H1 (cell line): ENCODE measurements around the gene EPN3.

ENCODE experiments used
- CHD1 ChIP-seq: IDR thresholded peaks from 2 replicates; pipeline ENCODE4 v1.6.1; 2012; ENCODE audit warnings: low read depth, low read length, improper control_type of control experiment
- CREB1 ChIP-seq: IDR thresholded peaks from 2 replicates; pipeline ENCODE4 v1.6.1; 2012; ENCODE audit warnings: inconsistent platforms
- EGR1 ChIP-seq: IDR thresholded peaks from 2 replicates; pipeline ENCODE4 v1.6.1; 2011; ENCODE audit warnings: low read depth, low read length, borderline replicate concordance
- NRF1 ChIP-seq: IDR thresholded peaks from 2 replicates; pipeline ENCODE4 v1.6.1; 2011; ENCODE audit warnings: mild to moderate bottlenecking, low read depth, low read length, improper control_type of control experiment
- POLR2A ChIP-seq, 2 experiments: IDR thresholded peaks; 1 replicate in 1 of 2; 2 replicates in 1 of 2; pipeline ENCODE4 v1.6.1; 2011; ENCODE audit warnings: low read depth in 2 of 2, low read length in 2 of 2, mild to moderate bottlenecking in 2 of 2; ENCODE audit errors: control extremely low read depth in 1 of 2
- POU5F1 ChIP-seq: IDR thresholded peaks from 2 replicates; pipeline ENCODE4 v1.6.1; 2011; ENCODE audit warnings: low read depth, mild to moderate bottlenecking, low read length, moderate library complexity
- RAD21 ChIP-seq, 2 experiments: IDR thresholded peaks in 1 of 2; conservative IDR thresholded peaks in 1 of 2; 2 replicates each; pipeline ENCODE4 v1.6.1; 2011; ENCODE audit warnings: low read depth in 2 of 2, low read length in 2 of 2, improper control_type of control experiment in 1 of 2, inconsistent platforms in 1 of 2, mild to moderate bottlenecking in 1 of 2, moderate library complexity in 1 of 2
- RNF2 ChIP-seq: fragments of 200-900, 300-1000 bp; sonication (generic); IDR thresholded peaks from 2 replicates; pipeline ENCODE4 v1.7.1; 2016; ENCODE audit warnings: borderline replicate concordance, low read depth, mild to moderate bottlenecking, antibody characterized with exemption, low read length; ENCODE audit not compliant: poor library complexity, severe bottlenecking; ENCODE audit errors: missing control alignments
- SIRT6 ChIP-seq: IDR thresholded peaks from one replicate; pipeline ENCODE4 v1.7.1; 2012; ENCODE audit warnings: low read length, inconsistent platforms
- SP2 ChIP-seq: IDR thresholded peaks from 2 replicates; pipeline ENCODE4 v1.6.1; 2012; ENCODE audit warnings: mild to moderate bottlenecking, low read length, inconsistent platforms
- YY1 ChIP-seq: IDR thresholded peaks from 2 replicates; pipeline ENCODE4 v1.6.1; 2011; ENCODE audit warnings: low read depth, mild to moderate bottlenecking, low read length
- TF ChIP-seq, protein P1 (sequence below), 3 experiments: IDR thresholded peaks; 1 replicate in 2 of 3; 2 replicates in 1 of 3; pipeline versions ENCODE4 v1.5.1 to v1.6.1; 2011; ENCODE audit warnings: low read length in 3 of 3, mild to moderate bottlenecking in 3 of 3, inconsistent platforms in 2 of 3, low read depth in 1 of 3, moderate library complexity in 1 of 3; ENCODE audit not compliant: insufficient read depth in 1 of 3; ENCODE audit errors: control extremely low read depth in 1 of 3
- TF ChIP-seq, protein P2 (sequence below): IDR thresholded peaks from 2 replicates; pipeline ENCODE4 v1.6.1; 2011; ENCODE audit warnings: low read depth, mild to moderate bottlenecking, low read length; ENCODE audit not compliant: insufficient read depth
- TF ChIP-seq, protein P3 (sequence below): IDR thresholded peaks from 2 replicates; pipeline ENCODE4 v1.6.1; 2012; ENCODE audit warnings: low read length, inconsistent platforms

DNA sequence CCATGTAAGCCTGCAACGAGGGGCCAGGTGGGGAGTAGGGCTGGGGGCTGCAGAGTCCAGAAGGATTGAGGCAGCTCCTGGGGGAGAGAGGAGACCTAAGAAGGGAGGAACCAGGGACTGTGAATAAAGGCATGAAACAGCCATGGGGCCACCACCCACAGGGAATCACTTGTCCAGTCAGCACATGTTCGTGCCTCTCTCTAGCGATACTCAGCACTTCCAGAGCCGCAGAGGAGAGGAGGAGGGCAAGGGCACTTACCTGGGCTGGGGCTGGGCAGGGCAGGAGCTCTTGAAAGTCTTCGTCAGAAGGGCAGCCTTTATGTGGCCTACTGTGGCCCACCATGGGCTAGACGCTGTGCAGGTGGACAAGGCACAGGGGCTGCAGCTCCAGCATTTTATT lies 52.2 kb downstream of the EPN3 start:
- no peak for TF ChIP-seq EGR1
- TF ChIP-seq, protein P1, sequence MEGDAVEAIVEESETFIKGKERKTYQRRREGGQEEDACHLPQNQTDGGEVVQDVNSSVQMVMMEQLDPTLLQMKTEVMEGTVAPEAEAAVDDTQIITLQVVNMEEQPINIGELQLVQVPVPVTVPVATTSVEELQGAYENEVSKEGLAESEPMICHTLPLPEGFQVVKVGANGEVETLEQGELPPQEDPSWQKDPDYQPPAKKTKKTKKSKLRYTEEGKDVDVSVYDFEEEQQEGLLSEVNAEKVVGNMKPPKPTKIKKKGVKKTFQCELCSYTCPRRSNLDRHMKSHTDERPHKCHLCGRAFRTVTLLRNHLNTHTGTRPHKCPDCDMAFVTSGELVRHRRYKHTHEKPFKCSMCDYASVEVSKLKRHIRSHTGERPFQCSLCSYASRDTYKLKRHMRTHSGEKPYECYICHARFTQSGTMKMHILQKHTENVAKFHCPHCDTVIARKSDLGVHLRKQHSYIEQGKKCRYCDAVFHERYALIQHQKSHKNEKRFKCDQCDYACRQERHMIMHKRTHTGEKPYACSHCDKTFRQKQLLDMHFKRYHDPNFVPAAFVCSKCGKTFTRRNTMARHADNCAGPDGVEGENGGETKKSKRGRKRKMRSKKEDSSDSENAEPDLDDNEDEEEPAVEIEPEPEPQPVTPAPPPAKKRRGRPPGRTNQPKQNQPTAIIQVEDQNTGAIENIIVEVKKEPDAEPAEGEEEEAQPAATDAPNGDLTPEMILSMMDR (IDR thresholded peaks at IDR 0.05; ENCODE audit: control extremely low read depth in 1 of 3, insufficient read depth in 1 of 3, low read depth in 1 of 3, low read length in 3 of 3): no peak
- TF ChIP-seq, protein P2, sequence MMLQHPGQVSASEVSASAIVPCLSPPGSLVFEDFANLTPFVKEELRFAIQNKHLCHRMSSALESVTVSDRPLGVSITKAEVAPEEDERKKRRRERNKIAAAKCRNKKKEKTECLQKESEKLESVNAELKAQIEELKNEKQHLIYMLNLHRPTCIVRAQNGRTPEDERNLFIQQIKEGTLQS: no peak
- TF ChIP-seq POU5F1: no peak
- no peak for TF ChIP-seq SP2
- no peak for TF ChIP-seq CREB1
- no peak for TF ChIP-seq POLR2A (IDR thresholded peaks at IDR 0.05; ENCODE audit: control extremely low read depth in 1 of 2, low read depth in 2 of 2, low read length in 2 of 2)
- TF ChIP-seq CHD1: no peak
- TF ChIP-seq RAD21 (IDR thresholded peaks at IDR 0.05 in 1 of 2, conservative IDR thresholded peaks at IDR 0.05 in 1 of 2; ENCODE audit: low read depth in 2 of 2, low read length in 2 of 2): no peak
- no peak for TF ChIP-seq SIRT6
- TF ChIP-seq YY1: no peak
- TF ChIP-seq, protein P3, sequence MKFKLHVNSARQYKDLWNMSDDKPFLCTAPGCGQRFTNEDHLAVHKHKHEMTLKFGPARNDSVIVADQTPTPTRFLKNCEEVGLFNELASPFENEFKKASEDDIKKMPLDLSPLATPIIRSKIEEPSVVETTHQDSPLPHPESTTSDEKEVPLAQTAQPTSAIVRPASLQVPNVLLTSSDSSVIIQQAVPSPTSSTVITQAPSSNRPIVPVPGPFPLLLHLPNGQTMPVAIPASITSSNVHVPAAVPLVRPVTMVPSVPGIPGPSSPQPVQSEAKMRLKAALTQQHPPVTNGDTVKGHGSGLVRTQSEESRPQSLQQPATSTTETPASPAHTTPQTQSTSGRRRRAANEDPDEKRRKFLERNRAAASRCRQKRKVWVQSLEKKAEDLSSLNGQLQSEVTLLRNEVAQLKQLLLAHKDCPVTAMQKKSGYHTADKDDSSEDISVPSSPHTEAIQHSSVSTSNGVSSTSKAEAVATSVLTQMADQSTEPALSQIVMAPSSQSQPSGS: no peak
- TF ChIP-seq RNF2: no peak
- TF ChIP-seq NRF1: no peak
